Spinal cord (tissue), 10 donors: Measurements from ENCODE around the gene ASXL1. TPM values are rescaled to one million over a fixed set of nuclear protein-coding genes. Genes with fewer than 3 reads are reported as not detected.

ENCODE experiments used
- DNase-seq, 6 donors: peaks; one replicate each; pipeline versions ENCODE4 v3.0.0 to v3.0.0-alpha.2; 2013 to 2015; ENCODE audit warnings: low spot score in 6 of 6, low read depth in 4 of 6
- H3K27ac ChIP-seq: one replicate; pipeline ENCODE4 v1.5.1; 2013; ENCODE audit warnings: low read depth, low read length, control low read depth
- H3K27me3 ChIP-seq: one replicate; pipeline ENCODE4 v1.6.1; 2013; ENCODE audit warnings: low read length; ENCODE audit not compliant: control insufficient read depth, insufficient read depth
- H3K36me3 ChIP-seq: one replicate; pipeline ENCODE4 v1.6.1; 2013; ENCODE audit warnings: low read length; ENCODE audit not compliant: control insufficient read depth, insufficient read depth
- H3K4me1 ChIP-seq: one replicate; pipeline ENCODE4 v1.6.1; 2013; ENCODE audit warnings: low read length; ENCODE audit not compliant: control insufficient read depth, insufficient read depth
- H3K4me3 ChIP-seq: one replicate; pipeline ENCODE4 v1.5.1; 2013; ENCODE audit warnings: low read depth, low read length, control low read depth
- H3K9me3 ChIP-seq: one replicate; pipeline ENCODE4 v1.6.1; 2013; ENCODE audit warnings: low read length; ENCODE audit not compliant: control insufficient read depth, insufficient read depth
- WGBS: methylation state at CpG from one replicate; pipeline ENCODE4 v1.1.5; 2013; ENCODE audit warnings: missing lambda C conversion rate; ENCODE audit not compliant: insufficient coverage; 5-methylcytosine and 5-hydroxymethylcytosine counted together
- polyA plus RNA-seq, 2 donors: library from polyadenylated mRNA; unstranded; fragments of 120-200 nt; gene quantifications; one replicate each; pipeline ENCODE4 v1.2.1, GENCODE V29; 2013; ENCODE audit not compliant: insufficient read length in 2 of 2
- total RNA-seq, 2 donors: library from RNA; depleted of rRNA in 1 of 2; stranded (reverse); fragments of 120-200 nt in 1 of 2; fragments of >200 nt in 1 of 2; gene quantifications; one replicate each; pipeline versions ENCODE4 v1.2.3 to v1.2.4, GENCODE V29; 2013 to 2014
- donor health status: healthy.

ASXL1 gene
- total and polyA plus RNA-seq, 4 donors: 48.7 to 58.3 (median 53.4) TPM

GRCh38 chr20:32455171-32455900 is 97.2 kb downstream of the ASXL1 start:
- Histone ChIP-seq H3K36me3 (peaks cover 78% of the 10 kb centered on the region), H3K27me3 (no peaks in the 10 kb centered on the region), H3K9me3 (no peaks in the 10 kb centered on the region), H3K4me1 (peaks cover 60% of the 10 kb centered on the region), H3K4me3 (no peak overlapping the region), H3K27ac (no peak overlapping the region)
- WGBS: 82% methylated on average over 9 of the region's 12 CpGs
- no peak for DNase-seq

- Histone ChIP-seq H3K9me3 (no peaks in the 10 kb centered on the region), H3K36me3 (peaks cover 78% of the 10 kb centered on the region), H3K27ac (no peak overlapping the region), H3K4me1 (peaks cover 60% of the 10 kb centered on the region), H3K27me3 (no peaks in the 10 kb centered on the region), H3K4me3 (no peak overlapping the region)
- no peak for DNase-seq
- 88% methylated on average over 27 of the region's 35 CpGs for WGBS
These were observed 98.0 kb downstream of the ASXL1 start for GRCh38 chr20:32455901-32456701.

- 4% methylated on average over 30 of the region's 36 CpGs for WGBS
- Histone ChIP-seq H3K27ac (no peak overlapping the region), H3K4me1 (peaks cover 59% of the 10 kb centered on the region)
These were observed 98.8 kb downstream of the ASXL1 start for GRCh38 chr20:32456869-32457478.

GRCh38 chr20:32457479-32457986 is 99.4 kb downstream of the ASXL1 start:
- Histone ChIP-seq H3K4me3 (peak overlapping the region; percentile 31), H3K36me3 (peaks cover 74% of the 10 kb centered on the region), H3K9me3 (no peaks in the 10 kb centered on the region), H3K4me1 (peaks cover 60% of the 10 kb centered on the region), H3K27ac (peak overlapping the region; percentile 16), H3K27me3 (no peaks in the 10 kb centered on the region)
- 6% methylated on average over 26 of the region's 29 CpGs for WGBS
- peak in 4 of 6 donors; percentile 40 to 89 (median 78) for DNase-seq

More at GRCh38 chr20:32456869-32457478, 98.8 kb downstream of the ASXL1 start:
- Histone ChIP-seq H3K9me3 (no peaks in the 10 kb centered on the region), H3K36me3 (peaks cover 74% of the 10 kb centered on the region), H3K4me3 (peak overlapping the region; percentile 31), H3K27me3 (no peaks in the 10 kb centered on the region)
- peak in 2 of 6 donors; percentile 67 to 72 for DNase-seq

GRCh38 chr20:32458061-32458836 is 100.1 kb downstream of the ASXL1 start:
- Histone ChIP-seq H3K9me3 (no peaks in the 10 kb centered on the region), H3K27me3 (no peaks in the 10 kb centered on the region), H3K27ac (peak overlapping the region; percentile 16), H3K4me3 (no peak overlapping the region), H3K4me1 (peaks cover 67% of the 10 kb centered on the region), H3K36me3 (peaks cover 72% of the 10 kb centered on the region)
- 78% methylated on average over 10 of the region's 10 CpGs for WGBS
- no peak for DNase-seq

GRCh38 chr20:32458837-32459220 is 100.7 kb downstream of the ASXL1 start:
- Histone ChIP-seq H3K27ac (no peak overlapping the region), H3K36me3 (peaks cover 71% of the 10 kb centered on the region), H3K4me1 (peaks cover 73% of the 10 kb centered on the region), H3K9me3 (no peaks in the 10 kb centered on the region), H3K27me3 (no peaks in the 10 kb centered on the region), H3K4me3 (no peak overlapping the region)
- DNase-seq: no peak
- WGBS: 91% methylated on average over 12 of the region's 12 CpGs

- no peak overlapping the region for H3K27ac ChIP-seq
These were observed 102.1 kb downstream of the ASXL1 start for GRCh38 chr20:32460231-32460630.

GRCh38 chr20:32460683-32461320 is 102.7 kb downstream of the ASXL1 start:
- no peaks in the 10 kb centered on the region for H3K9me3 ChIP-seq
- DNase-seq: no peak
- H3K27me3 ChIP-seq: no peaks in the 10 kb centered on the region
- 92% methylated on average over 18 of the region's 24 CpGs for WGBS
- H3K4me3 ChIP-seq: no peak overlapping the region
- peaks cover 67% of the 10 kb centered on the region for H3K36me3 ChIP-seq
- no peak overlapping the region for H3K27ac ChIP-seq
- H3K4me1 ChIP-seq: peaks cover 87% of the 10 kb centered on the region

More at GRCh38 chr20:32460231-32460630, 102.1 kb downstream of the ASXL1 start:
- Histone ChIP-seq H3K36me3 (peaks cover 67% of the 10 kb centered on the region), H3K9me3 (no peaks in the 10 kb centered on the region), H3K4me3 (no peak overlapping the region), H3K4me1 (peaks cover 87% of the 10 kb centered on the region), H3K27me3 (no peaks in the 10 kb centered on the region)
- DNase-seq: no peak
- 81% methylated on average over 10 of the region's 15 CpGs for WGBS
